ENCODE results near the gene ADAMTSL5. TPM values are rescaled to one million over a fixed set of nuclear protein-coding genes. Genes with fewer than 3 reads are reported as not detected.

The ADAMTSL5 gene
- total RNA-seq, 1 experiment from 2014 or later = 11.1 TPM

GRCh38 chr19:1461862-1462261 is 51.0 kb downstream of the ADAMTSL5 start:
- Mint-ChIP-seq H3K27me3 (ENCODE audit: insufficient read depth, unreplicated experiment) (no peaks in the 10 kb centered on the region), H3K27ac (ENCODE audit: low read depth, unreplicated experiment) (no peak overlapping the region), H3K4me3 (ENCODE audit: unreplicated experiment) (no peak overlapping the region), H3K9me3 (ENCODE audit: unreplicated experiment) (no peaks in the 10 kb centered on the region), H3K36me3 (ENCODE audit: insufficient read depth, unreplicated experiment) (peaks cover 12% of the 10 kb centered on the region), H3K4me1 (ENCODE audit: insufficient read depth, unreplicated experiment) (no peaks in the 10 kb centered on the region)
- intact Hi-C loops (cut with micrococcal nuclease) = no loop called here
- ChIA-PET POLR2A (interaction anchor here (1.2 kb wide), 1 partner anchor 10 kb away, joined by 4 read pairs; no protein-coding TSS in a partner anchor), CTCF (interaction anchor here (0.6 kb wide), 1 partner anchor 9 kb away, joined by 3 read pairs; no protein-coding TSS in a partner anchor)
- DNase-seq (ENCODE audit: unreplicated experiment) = no peak
- no TSS peak for BruUV-seq (replicated peaks)
- TF ChIP-seq, protein P1, sequence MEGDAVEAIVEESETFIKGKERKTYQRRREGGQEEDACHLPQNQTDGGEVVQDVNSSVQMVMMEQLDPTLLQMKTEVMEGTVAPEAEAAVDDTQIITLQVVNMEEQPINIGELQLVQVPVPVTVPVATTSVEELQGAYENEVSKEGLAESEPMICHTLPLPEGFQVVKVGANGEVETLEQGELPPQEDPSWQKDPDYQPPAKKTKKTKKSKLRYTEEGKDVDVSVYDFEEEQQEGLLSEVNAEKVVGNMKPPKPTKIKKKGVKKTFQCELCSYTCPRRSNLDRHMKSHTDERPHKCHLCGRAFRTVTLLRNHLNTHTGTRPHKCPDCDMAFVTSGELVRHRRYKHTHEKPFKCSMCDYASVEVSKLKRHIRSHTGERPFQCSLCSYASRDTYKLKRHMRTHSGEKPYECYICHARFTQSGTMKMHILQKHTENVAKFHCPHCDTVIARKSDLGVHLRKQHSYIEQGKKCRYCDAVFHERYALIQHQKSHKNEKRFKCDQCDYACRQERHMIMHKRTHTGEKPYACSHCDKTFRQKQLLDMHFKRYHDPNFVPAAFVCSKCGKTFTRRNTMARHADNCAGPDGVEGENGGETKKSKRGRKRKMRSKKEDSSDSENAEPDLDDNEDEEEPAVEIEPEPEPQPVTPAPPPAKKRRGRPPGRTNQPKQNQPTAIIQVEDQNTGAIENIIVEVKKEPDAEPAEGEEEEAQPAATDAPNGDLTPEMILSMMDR (IDR thresholded peaks at IDR 0.05; ENCODE audit: unreplicated experiment) = no peak

DNA sequence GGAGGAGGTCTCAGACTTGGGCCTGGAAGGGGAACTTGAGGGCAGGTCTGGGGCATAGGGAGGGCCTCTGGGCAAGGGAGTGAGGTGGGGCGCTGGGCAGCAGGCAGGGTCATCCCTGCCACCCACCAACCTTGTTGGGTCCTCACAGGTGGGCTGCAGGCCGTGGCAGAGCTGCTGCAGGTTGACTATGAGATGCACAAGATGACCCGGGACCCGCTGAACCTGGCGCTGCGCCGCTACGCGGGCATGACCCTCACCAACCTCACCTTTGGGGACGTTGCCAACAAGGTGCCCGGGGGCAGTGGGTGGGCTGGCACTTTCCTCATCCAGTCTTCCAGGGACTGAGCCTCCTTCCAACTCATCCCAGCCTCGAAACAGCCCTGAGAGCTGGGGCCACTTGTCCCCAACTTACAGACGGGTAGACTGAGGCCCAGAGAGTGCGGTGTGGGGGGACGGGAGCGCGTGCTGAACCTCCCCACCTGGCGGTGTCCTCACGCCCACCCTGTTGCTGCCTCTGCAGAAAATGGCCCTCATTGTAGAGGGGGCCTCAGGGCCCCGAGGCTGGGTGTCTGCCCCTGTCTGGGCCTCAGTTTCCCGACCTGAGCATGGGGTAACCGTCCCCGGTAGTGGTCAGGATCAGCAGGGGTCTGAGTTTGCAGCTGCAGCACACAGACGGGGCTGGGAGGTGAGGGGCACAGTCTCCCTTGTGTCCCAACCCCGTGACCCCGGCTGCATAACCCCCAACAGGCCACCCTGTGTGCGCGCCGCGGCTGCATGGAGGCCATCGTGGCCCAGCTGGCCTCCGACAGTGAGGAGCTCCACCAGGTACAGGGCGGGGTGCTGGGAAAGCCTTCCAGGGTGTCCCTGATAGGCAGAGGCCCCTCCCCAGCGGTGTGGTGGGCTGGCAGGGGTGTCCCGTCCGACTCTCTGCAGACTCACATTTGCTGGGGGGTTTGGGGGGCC is 52.5 kb downstream of the ADAMTSL5 start:
- H3K4me3 Mint-ChIP-seq (ENCODE audit: unreplicated experiment) = no peak overlapping the region
- ChIA-PET POLR2A (interaction anchor here (1.2 kb wide), 1 partner anchor 11 kb away, joined by 4 read pairs; no protein-coding TSS in a partner anchor), CTCF (interaction anchor here (0.6 to 1.0 kb wide), 2 partner anchors 15 to 24 kb away, joined by 4 to 6 read pairs; no protein-coding TSS in a partner anchor)
- no peaks in the 10 kb centered on the region for H3K27me3 Mint-ChIP-seq (ENCODE audit: insufficient read depth, unreplicated experiment)
- peaks cover 16% of the 10 kb centered on the region for H3K36me3 Mint-ChIP-seq (ENCODE audit: insufficient read depth, unreplicated experiment)
- TF ChIP-seq, protein P1 (IDR thresholded peaks at IDR 0.05; ENCODE audit: unreplicated experiment) = no peak
- no peaks in the 10 kb centered on the region for H3K4me1 Mint-ChIP-seq (ENCODE audit: insufficient read depth, unreplicated experiment)
- no peaks in the 10 kb centered on the region for H3K9me3 Mint-ChIP-seq (ENCODE audit: unreplicated experiment)
- intact Hi-C loops (cut with micrococcal nuclease) = no loop called here
- no peak for DNase-seq (ENCODE audit: unreplicated experiment)
- no TSS peak for BruUV-seq (replicated peaks)
- no peak overlapping the region for H3K27ac Mint-ChIP-seq (ENCODE audit: low read depth, unreplicated experiment)

DNA sequence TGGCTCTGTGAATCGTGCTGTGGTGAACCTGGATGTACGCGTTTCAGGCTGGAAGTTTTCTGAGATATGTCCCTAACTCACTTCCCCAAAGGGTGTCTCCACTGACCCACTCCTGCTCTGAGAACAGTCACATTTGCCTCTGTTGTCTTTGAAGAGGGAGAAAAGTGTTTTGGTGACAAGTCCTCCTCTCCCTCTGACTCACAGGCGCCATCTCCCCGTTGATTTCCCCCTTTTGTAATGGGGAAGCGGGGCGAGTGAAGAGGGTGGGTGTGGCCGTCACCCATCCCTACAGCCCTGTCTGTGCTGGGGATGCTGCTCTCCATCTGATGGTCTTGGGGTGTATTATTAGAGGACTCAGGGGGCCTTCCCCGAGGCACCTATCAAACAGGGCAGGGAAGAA is 53.3 kb downstream of the ADAMTSL5 start:
- ChIA-PET POLR2A (no interaction called here), CTCF (interaction anchor here (1.6 to 2.2 kb wide), 2 partner anchors 18 to 379 kb away, joined by 3 to 8 read pairs; no protein-coding TSS in a partner anchor)
- intact Hi-C loops (cut with micrococcal nuclease) = no loop called here
- BruUV-seq (replicated peaks) = no TSS peak
- H3K27me3 Mint-ChIP-seq (ENCODE audit: insufficient read depth, unreplicated experiment) = no peaks in the 10 kb centered on the region
- no peak overlapping the region for H3K4me3 Mint-ChIP-seq (ENCODE audit: unreplicated experiment)
- H3K4me1 Mint-ChIP-seq (ENCODE audit: insufficient read depth, unreplicated experiment) = no peaks in the 10 kb centered on the region
- peaks cover 11% of the 10 kb centered on the region for H3K36me3 Mint-ChIP-seq (ENCODE audit: insufficient read depth, unreplicated experiment)
- H3K27ac Mint-ChIP-seq (ENCODE audit: low read depth, unreplicated experiment) = no peak overlapping the region
- DNase-seq (ENCODE audit: unreplicated experiment) = no peak
- no peaks in the 10 kb centered on the region for H3K9me3 Mint-ChIP-seq (ENCODE audit: unreplicated experiment)
- TF ChIP-seq, protein P1 (IDR thresholded peaks at IDR 0.05; ENCODE audit: unreplicated experiment) = no peak

GRCh38 chr19:1457892-1458291 is 54.9 kb downstream of the ADAMTSL5 start:
- intact Hi-C loops (cut with micrococcal nuclease) = no loop called here
- H3K27ac Mint-ChIP-seq (ENCODE audit: low read depth, unreplicated experiment) = no peak overlapping the region
- peaks cover 11% of the 10 kb centered on the region for H3K36me3 Mint-ChIP-seq (ENCODE audit: insufficient read depth, unreplicated experiment)
- H3K27me3 Mint-ChIP-seq (ENCODE audit: insufficient read depth, unreplicated experiment) = no peaks in the 10 kb centered on the region
- POLR2A ChIA-PET = interaction anchor here (0.7 to 1.1 kb wide), 3 partner anchors 9 to 11 kb away, joined by 3 to 4 read pairs (median 3); no protein-coding TSS in a partner anchor
- no TSS peak for BruUV-seq (replicated peaks)
- DNase-seq (ENCODE audit: unreplicated experiment) = no peak
- TF ChIP-seq, protein P1 (IDR thresholded peaks at IDR 0.05; ENCODE audit: unreplicated experiment) = no peak
- no peaks in the 10 kb centered on the region for H3K4me1 Mint-ChIP-seq (ENCODE audit: insufficient read depth, unreplicated experiment)
- H3K9me3 Mint-ChIP-seq (ENCODE audit: unreplicated experiment) = no peaks in the 10 kb centered on the region
- CTCF ChIA-PET = interaction anchor here (0.6 to 2.2 kb wide), 4 partner anchors 8 to 381 kb away, joined by 3 to 8 read pairs (median 4); no protein-coding TSS in a partner anchor
- H3K4me3 Mint-ChIP-seq (ENCODE audit: unreplicated experiment) = no peak overlapping the region

All from MCF 10A (cell line).